ENCODE results near the gene PRICKLE1. TPM values are rescaled to one million over a fixed set of nuclear protein-coding genes. Genes with fewer than 3 reads are reported as not detected.

PRICKLE1 gene
- total RNA-seq, 1 donor from 2014 or later, result 53.5 TPM

DNA sequence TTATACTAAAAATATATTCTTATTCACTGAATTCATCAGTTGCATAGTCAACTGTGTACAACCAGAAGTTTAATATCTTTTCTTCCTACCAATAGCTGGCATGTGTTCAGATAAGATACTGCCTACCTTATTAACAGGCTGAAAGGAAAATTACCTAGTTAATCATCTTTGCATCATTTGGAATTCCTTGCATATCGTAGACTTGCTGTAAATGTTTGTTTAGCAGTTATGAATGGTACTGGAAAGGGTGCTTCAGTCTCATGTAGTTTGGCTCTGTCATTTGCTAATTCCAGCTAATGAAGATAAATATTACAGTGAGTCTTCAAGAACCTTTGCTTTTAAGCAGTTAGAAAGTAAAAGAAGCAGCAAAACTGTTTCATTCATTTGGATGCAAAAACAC is 179.2 kb downstream of the PRICKLE1 start:
- peaks cover 22% of the 10 kb centered on the region for H3K36me3 Mint-ChIP-seq (ENCODE audit: insufficient read depth)
- no peaks in the 10 kb centered on the region for H3K27me3 Mint-ChIP-seq
- H3K4me3 Mint-ChIP-seq (ENCODE audit: low read depth), result no peak overlapping the region
- peaks cover 9% of the 10 kb centered on the region for H3K4me1 Mint-ChIP-seq (ENCODE audit: low read depth)
- DNase-seq (ENCODE audit: low spot score, unreplicated experiment), result no peak
- peaks cover 7% of the 10 kb centered on the region for H3K9me3 Mint-ChIP-seq (ENCODE audit: low read depth)
- H3K27ac Mint-ChIP-seq, result no peak overlapping the region
- TF ChIP-seq CTCF (IDR thresholded peaks at IDR 0.05; ENCODE audit: unreplicated experiment), result no peak

DNA sequence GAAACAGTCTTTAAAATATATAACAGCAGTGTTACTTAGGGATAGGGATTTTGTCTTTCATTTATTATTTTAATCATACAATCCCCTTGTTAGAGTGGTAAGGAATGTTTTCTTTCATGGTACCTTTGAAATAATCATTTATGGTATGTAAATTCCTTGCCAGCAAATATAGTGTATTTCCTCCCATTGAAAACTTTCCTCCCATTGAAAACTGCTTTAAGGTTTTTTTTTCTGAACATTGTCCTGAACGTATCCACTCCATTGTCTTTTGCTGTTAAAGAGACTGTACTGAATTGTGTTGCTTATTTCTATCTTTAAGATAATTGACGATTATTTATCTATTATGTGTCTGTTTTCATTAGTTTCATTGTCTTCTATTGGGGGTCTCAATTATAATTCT is 180.1 kb downstream of the PRICKLE1 start:
- peaks cover 7% of the 10 kb centered on the region for H3K9me3 Mint-ChIP-seq (ENCODE audit: low read depth)
- H3K27ac Mint-ChIP-seq, result no peak overlapping the region
- no peak for TF ChIP-seq CTCF (IDR thresholded peaks at IDR 0.05; ENCODE audit: unreplicated experiment)
- no peak for DNase-seq (ENCODE audit: low spot score, unreplicated experiment)
- no peaks in the 10 kb centered on the region for H3K27me3 Mint-ChIP-seq
- H3K36me3 Mint-ChIP-seq (ENCODE audit: insufficient read depth), result peaks cover 25% of the 10 kb centered on the region
- H3K4me3 Mint-ChIP-seq (ENCODE audit: low read depth), result no peak overlapping the region
- peaks cover 13% of the 10 kb centered on the region for H3K4me1 Mint-ChIP-seq (ENCODE audit: low read depth)

- H3K9me3 Mint-ChIP-seq (ENCODE audit: low read depth), result no peaks in the 10 kb centered on the region
- H3K4me1 Mint-ChIP-seq (ENCODE audit: low read depth), result peaks cover 13% of the 10 kb centered on the region
- no peak for DNase-seq (ENCODE audit: low spot score, unreplicated experiment)
- H3K27me3 Mint-ChIP-seq, result no peaks in the 10 kb centered on the region
- no peak overlapping the region for H3K27ac Mint-ChIP-seq
- no peak for TF ChIP-seq CTCF (IDR thresholded peaks at IDR 0.05; ENCODE audit: unreplicated experiment)
- no peak overlapping the region for H3K4me3 Mint-ChIP-seq (ENCODE audit: low read depth)
- H3K36me3 Mint-ChIP-seq (ENCODE audit: insufficient read depth), result peaks cover 18% of the 10 kb centered on the region
Measured at GRCh38 chr12:42407306-42407705, 182.2 kb downstream of the PRICKLE1 start.

All from progenitor cell of endocrine pancreas (in vitro differentiated cells).